Left colon (tissue), 2 donors: ENCODE results near the gene SYK. TPM values are rescaled to one million over a fixed set of nuclear protein-coding genes. Genes with fewer than 3 reads are reported as not detected.

Source experiments
- ATAC-seq: fragments of 200-7000 bp; cut with Tn5 transposase; one replicate; pipeline ENCODE4 v1.9.1; 2020; ENCODE audit warnings: mild to moderate bottlenecking, moderate library complexity
- DNase-seq, 2 donors: peaks; one replicate each; pipeline ENCODE4 v3.0.0-alpha.2; 2020
- intact Hi-C, 2 donors: fragments of 100-400 bp; cut with DNase I in 1 of 2; cut with micrococcal nuclease in 1 of 2; formaldehyde crosslinking; loops; one replicate each; pipeline versions ENCODE4 v1.11.2 to v1.14.0; 2022; cut with DNase I, micrococcal nuclease
- total RNA-seq, 2 donors: library from RNA; stranded (reverse); fragmentation: NEBNext Ultra II Directional; extraction: Animal tissue kit (Norgen Biotek cat#: 25700); gene quantifications; one replicate each; pipeline ENCODE4 v1.2.1, GENCODE V29; 2021
- donor health status: DM: no; HTN: no; CAD: no.
- donor health status: DM: yes; HTN: yes; CAD: no.

SYK gene
- total RNA-seq, 2 donors from 2014 or later: 45.1 to 59.7 TPM

GRCh38 chr9:90891308-90892040 is 89.9 kb downstream of the SYK start:
- intact Hi-C loops: no loop called here
- DNase-seq: no peak
- no peak for ATAC-seq

- no peak for ATAC-seq
Observed at GRCh38 chr9:90892918-90893317, 91.3 kb downstream of the SYK start.

GRCh38 chr9:90893706-90894105 is 92.1 kb downstream of the SYK start:
- DNase-seq (no peak), ATAC-seq (no peak)
- intact Hi-C loops: no loop called here

More at GRCh38 chr9:90892918-90893317, 91.3 kb downstream of the SYK start:
- intact Hi-C loops: no loop called here
- DNase-seq: no peak

- DNase-seq: no peak
- ATAC-seq: no peak
- intact Hi-C loops: no loop called here
Observed at GRCh38 chr9:90894986-90895687, 93.5 kb downstream of the SYK start.

- intact Hi-C loops: no loop called here
- ATAC-seq: no peak
- no peak for DNase-seq
Observed at GRCh38 chr9:90895786-90896185, 94.2 kb downstream of the SYK start.

GRCh38 chr9:90896231-90896630 is 94.6 kb downstream of the SYK start:
- no peak for ATAC-seq
- intact Hi-C loops: no loop called here
- no peak for DNase-seq

- no peak for DNase-seq
- no peak for ATAC-seq
Observed at GRCh38 chr9:90898228-90898627, 96.6 kb downstream of the SYK start.

GRCh38 chr9:90899287-90899686 is 97.7 kb downstream of the SYK start:
- ATAC-seq (no peak), DNase-seq (no peak)
- intact Hi-C loops: no loop called here

More at GRCh38 chr9:90898228-90898627, 96.6 kb downstream of the SYK start:
- intact Hi-C loops: no loop called here

GRCh38 chr9:90900130-90900529 is 98.5 kb downstream of the SYK start:
- ATAC-seq (no peak), DNase-seq (no peak)
- intact Hi-C loops: no loop called here

GRCh38 chr9:90901933-90902332 is 100.3 kb downstream of the SYK start:
- ATAC-seq: no peak
- no peak for DNase-seq
- intact Hi-C loops: no loop called here

GRCh38 chr9:90903766-90904424 is 102.3 kb downstream of the SYK start:
- intact Hi-C loops: no loop called here
- no peak for ATAC-seq
- no peak for DNase-seq

- ATAC-seq (peak; percentile 28), DNase-seq (peak in 1 of 2 donors; percentile 33)
- intact Hi-C loops: no loop called here
Observed at GRCh38 chr9:90904706-90905478, 103.3 kb downstream of the SYK start.

GRCh38 chr9:90905822-90906221 is 104.2 kb downstream of the SYK start:
- DNase-seq: no peak
- intact Hi-C loops: no loop called here
- no peak for ATAC-seq

- ATAC-seq: no peak
- intact Hi-C loops: no loop called here
- DNase-seq: no peak
Observed at GRCh38 chr9:90906316-90907055, 104.9 kb downstream of the SYK start.

GRCh38 chr9:90907056-90907445 is 105.4 kb downstream of the SYK start:
- ATAC-seq (no peak), DNase-seq (no peak)
- intact Hi-C loops: no loop called here

- no peak for ATAC-seq
- no peak for DNase-seq
- intact Hi-C loops: no loop called here
Observed at GRCh38 chr9:90907790-90908189, 106.2 kb downstream of the SYK start.

- ATAC-seq (no peak), DNase-seq (no peak)
- intact Hi-C loops: no loop called here
Observed at GRCh38 chr9:90909225-90909624, 107.6 kb downstream of the SYK start.

GRCh38 chr9:90909747-90910283 is 108.2 kb downstream of the SYK start:
- ATAC-seq: no peak
- intact Hi-C loops: loop anchor here in 1 of 2 donors (10.0 kb wide), 1 partner anchor 765 kb away; no protein-coding TSS in a partner anchor
- no peak for DNase-seq
